Stimulated activated naive CD8-positive, alpha-beta T cell treated with anti-CD3 and anti-CD28 coated beads, Interleukin-15, Interleukin-2, amounts not matched to agents 100 ng/mL and 50 ng/mL, for 24 hours (primary cell): ENCODE measurements around the gene VAPB.

Experiments
- H3K27ac Mint-ChIP-seq: one replicate; pipeline ENCODE4 v1.8.0; 2021; ENCODE audit warnings: mild to moderate bottlenecking, mixed read lengths
- H3K27me3 Mint-ChIP-seq: one replicate; pipeline ENCODE4 v1.8.0; 2021; ENCODE audit warnings: mixed read lengths
- H3K36me3 Mint-ChIP-seq: one replicate; pipeline ENCODE4 v1.8.0; 2021; ENCODE audit warnings: low read depth, mixed read lengths
- H3K4me1 Mint-ChIP-seq: one replicate; pipeline ENCODE4 v1.8.0; 2021; ENCODE audit warnings: low read depth, mixed read lengths
- H3K4me3 Mint-ChIP-seq: one replicate; pipeline ENCODE4 v1.8.0; 2021; ENCODE audit warnings: mild to moderate bottlenecking, mixed read lengths
- H3K9me3 Mint-ChIP-seq: one replicate; pipeline ENCODE4 v1.8.0; 2021; ENCODE audit warnings: mixed read lengths

VAPB gene

DNA sequence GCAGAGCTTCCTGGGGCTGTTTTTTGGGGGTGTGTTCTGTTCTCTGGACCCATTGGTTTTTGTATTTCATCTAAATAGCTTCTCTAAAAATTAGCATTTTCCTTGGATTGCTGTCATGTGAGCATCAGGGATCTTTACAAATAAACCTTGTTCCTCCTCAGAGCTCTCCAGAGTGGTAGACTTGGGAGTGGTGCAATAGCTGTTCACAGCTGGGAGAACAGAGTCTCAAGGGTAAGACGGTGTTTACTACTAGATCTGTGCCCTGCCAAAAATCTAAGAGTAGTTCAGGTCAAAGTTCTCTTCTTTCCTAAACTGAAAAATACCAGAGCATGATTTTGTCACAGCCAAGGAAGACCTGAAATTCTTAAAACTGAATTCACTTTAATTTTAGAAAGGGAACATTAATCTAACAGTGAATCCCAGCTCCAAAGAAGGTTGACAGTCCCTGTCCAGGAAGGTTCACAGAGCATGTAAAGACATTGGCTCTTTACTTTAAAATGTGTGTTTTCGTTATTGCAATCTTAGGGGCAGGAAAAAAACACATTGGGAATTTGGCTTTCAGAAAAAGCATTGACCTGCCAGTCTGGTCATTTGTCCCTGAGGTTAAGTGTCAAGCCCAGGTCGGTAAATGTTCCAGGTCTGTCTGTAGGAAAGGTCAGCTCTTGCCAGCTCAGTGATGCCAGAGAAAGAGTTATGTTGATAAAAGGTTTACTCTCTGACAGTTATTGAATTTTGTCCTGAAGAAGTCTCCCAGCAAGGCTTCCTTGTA is 43.3 kb downstream of the VAPB start:
- no peak overlapping the region for H3K27ac Mint-ChIP-seq
- no peak overlapping the region for H3K4me3 Mint-ChIP-seq
- H3K4me1 Mint-ChIP-seq, result peaks cover 36% of the 10 kb centered on the region
- H3K27me3 Mint-ChIP-seq, result no peaks in the 10 kb centered on the region
- H3K36me3 Mint-ChIP-seq, result peaks cover 41% of the 10 kb centered on the region
- H3K9me3 Mint-ChIP-seq, result no peaks in the 10 kb centered on the region

DNA sequence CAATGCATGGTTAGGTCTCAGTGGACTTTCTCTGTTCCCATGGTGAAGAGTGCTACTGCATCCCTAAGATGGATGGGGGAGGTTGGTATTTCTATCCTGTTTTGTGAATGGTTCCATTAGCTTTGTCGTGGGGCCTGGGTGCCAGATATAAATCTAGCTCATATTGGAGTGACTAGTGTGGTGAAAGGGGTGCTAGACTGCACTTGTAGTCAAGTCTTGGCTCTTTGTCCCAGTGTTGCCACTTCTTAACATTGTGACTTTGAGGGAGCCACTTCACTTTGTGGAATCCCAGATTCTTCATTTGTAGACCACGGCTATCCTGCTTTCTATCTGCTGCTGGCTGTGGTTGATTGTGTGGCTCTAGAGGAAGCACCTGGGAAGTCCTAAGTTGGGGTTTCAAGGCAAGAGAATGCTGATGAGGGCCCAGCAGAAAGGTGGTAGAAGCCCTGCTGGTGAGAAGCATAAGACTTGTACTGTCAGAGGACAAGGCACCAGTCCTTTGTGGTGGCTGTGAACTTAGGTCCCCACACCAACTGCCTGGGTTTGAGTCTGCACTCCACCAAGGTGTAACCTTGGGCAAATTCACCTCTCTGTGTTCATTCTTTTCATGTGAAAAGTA is 44.1 kb downstream of the VAPB start:
- Mint-ChIP-seq H3K27me3 (no peaks in the 10 kb centered on the region), H3K9me3 (no peaks in the 10 kb centered on the region), H3K36me3 (peaks cover 47% of the 10 kb centered on the region), H3K4me3 (no peak overlapping the region), H3K27ac (no peak overlapping the region), H3K4me1 (peaks cover 43% of the 10 kb centered on the region)

- Mint-ChIP-seq H3K9me3 (no peaks in the 10 kb centered on the region), H3K4me1 (peaks cover 49% of the 10 kb centered on the region), H3K36me3 (peaks cover 50% of the 10 kb centered on the region), H3K4me3 (no peak overlapping the region), H3K27me3 (no peaks in the 10 kb centered on the region), H3K27ac (no peak overlapping the region)
Observed at GRCh38 chr20:58433759-58434158, 44.7 kb downstream of the VAPB start.

GRCh38 chr20:58434326-58434725 is 45.3 kb downstream of the VAPB start:
- Mint-ChIP-seq H3K9me3 (no peaks in the 10 kb centered on the region), H3K4me1 (peaks cover 52% of the 10 kb centered on the region), H3K36me3 (peaks cover 53% of the 10 kb centered on the region), H3K27me3 (no peaks in the 10 kb centered on the region), H3K27ac (no peak overlapping the region), H3K4me3 (no peak overlapping the region)

- no peaks in the 10 kb centered on the region for H3K9me3 Mint-ChIP-seq
- H3K27me3 Mint-ChIP-seq, result no peaks in the 10 kb centered on the region
- H3K4me1 Mint-ChIP-seq, result peaks cover 59% of the 10 kb centered on the region
- no peak overlapping the region for H3K27ac Mint-ChIP-seq
- no peak overlapping the region for H3K4me3 Mint-ChIP-seq
- H3K36me3 Mint-ChIP-seq, result peaks cover 57% of the 10 kb centered on the region
Observed at GRCh38 chr20:58435237-58435636, 46.2 kb downstream of the VAPB start.

DNA sequence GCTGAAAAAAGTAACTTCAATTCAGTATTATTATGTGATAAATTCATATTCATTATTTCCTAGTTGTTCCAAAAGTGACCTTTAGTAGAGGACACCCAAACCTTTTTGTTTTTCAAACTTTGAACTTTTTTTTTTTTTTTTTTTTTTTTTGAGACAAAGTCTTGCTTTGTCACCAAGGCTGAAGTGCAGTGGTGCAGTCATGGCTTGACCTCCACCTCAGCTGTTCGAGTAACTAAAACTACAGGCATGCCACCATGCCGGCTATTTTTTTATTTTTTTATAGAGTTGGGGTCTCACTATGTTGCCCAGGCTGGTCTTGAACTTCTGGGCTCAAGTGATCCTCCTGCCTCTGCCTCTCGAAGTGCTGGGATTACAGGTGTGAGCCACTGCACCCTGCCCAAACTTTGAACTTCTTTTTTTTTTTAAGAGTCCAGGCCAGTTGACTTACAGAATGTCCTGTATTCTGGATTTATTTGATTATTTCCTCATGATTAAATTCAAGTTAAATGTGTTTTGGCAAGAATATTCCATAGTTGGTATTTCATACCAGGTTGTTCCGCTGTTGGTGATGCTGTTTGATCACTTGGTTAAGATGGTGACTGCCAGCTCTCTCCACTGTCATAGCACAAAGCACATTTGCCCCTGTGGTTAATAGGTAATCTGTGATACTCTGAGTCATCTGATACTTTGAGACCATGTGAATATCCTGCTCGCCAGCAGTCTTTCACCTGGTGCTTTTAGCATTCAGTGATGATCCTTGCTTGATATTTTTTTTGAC is 48.0 kb downstream of the VAPB start:
- H3K27ac Mint-ChIP-seq, result peak overlapping the region; percentile 67
- peaks cover 60% of the 10 kb centered on the region for H3K36me3 Mint-ChIP-seq
- H3K27me3 Mint-ChIP-seq, result no peaks in the 10 kb centered on the region
- H3K4me3 Mint-ChIP-seq, result no peak overlapping the region
- peaks cover 66% of the 10 kb centered on the region for H3K4me1 Mint-ChIP-seq
- no peaks in the 10 kb centered on the region for H3K9me3 Mint-ChIP-seq

DNA sequence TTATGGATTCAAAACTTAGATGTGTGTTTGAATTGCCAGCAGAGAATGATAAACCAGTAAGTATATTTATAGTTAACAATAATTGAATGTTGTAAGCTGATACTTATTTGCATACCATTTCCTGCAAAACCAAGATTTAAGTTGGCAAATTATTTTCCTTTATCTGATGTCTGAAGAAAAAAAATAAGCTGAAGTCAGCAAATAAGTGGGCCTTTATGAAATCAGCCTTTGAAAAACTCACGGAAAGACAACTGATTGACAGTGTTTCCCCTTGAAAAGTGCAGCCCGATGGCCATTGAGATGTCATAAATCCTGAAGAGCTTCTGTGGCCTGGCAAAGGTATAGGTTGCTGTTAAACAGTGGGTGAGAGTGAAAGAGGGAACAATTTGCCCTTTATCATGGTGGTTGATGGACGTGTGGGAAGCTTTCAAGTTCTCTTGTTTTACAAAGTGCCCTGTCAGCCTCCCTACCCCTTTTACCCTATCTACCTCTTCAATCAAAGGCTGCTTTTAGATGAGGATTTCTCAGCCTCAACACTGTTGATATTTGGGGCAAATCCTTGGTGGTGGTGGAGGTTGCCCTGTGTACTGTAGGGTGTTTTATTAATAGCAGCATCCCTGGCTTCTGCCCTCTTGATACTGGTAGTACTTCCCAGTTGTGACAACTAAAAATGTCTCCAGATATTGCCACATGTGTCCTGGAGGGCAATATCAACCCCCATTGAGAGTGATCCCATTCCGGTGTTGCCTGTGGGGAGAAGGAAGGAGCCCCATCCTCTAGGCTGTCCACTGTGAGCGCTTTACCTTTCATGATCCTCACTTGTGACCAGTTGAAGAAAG is 50.2 kb downstream of the VAPB start:
- Mint-ChIP-seq H3K27me3 (no peaks in the 10 kb centered on the region), H3K36me3 (peaks cover 71% of the 10 kb centered on the region), H3K4me3 (peak overlapping the region; percentile 9), H3K4me1 (peaks cover 58% of the 10 kb centered on the region), H3K9me3 (no peaks in the 10 kb centered on the region), H3K27ac (peak overlapping the region; percentile 28)

- H3K36me3 Mint-ChIP-seq, result peaks cover 72% of the 10 kb centered on the region
Observed at GRCh38 chr20:58440021-58440767, 51.2 kb downstream of the VAPB start.

DNA sequence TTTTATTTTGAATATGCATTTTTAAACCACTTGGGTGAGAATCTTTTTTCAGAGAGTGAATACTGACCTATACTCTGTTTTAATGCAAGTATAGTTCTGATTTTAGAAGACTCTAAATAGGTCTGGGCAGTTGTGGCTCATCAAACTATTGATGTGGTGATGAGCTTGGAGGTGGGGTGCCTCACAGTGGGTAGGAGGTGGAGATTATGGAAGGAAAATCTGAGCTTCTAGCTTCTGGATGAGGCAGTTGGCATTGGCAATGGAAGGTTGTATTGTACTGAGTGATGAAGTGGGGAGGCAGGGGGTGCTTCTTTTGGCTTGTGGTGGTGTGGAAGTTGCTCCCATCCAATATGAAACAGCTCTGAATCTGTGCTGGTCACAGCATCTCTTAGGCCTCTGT is 52.7 kb downstream of the VAPB start:
- Mint-ChIP-seq H3K4me3 (no peak overlapping the region), H3K9me3 (no peaks in the 10 kb centered on the region), H3K36me3 (peaks cover 72% of the 10 kb centered on the region), H3K27me3 (no peaks in the 10 kb centered on the region), H3K4me1 (peaks cover 61% of the 10 kb centered on the region), H3K27ac (no peak overlapping the region)

More at GRCh38 chr20:58440021-58440767, 51.2 kb downstream of the VAPB start:
- H3K27me3 Mint-ChIP-seq, result no peaks in the 10 kb centered on the region
- peaks cover 65% of the 10 kb centered on the region for H3K4me1 Mint-ChIP-seq
- H3K27ac Mint-ChIP-seq, result peak overlapping the region; percentile 19
- H3K4me3 Mint-ChIP-seq, result no peak overlapping the region
- no peaks in the 10 kb centered on the region for H3K9me3 Mint-ChIP-seq

DNA sequence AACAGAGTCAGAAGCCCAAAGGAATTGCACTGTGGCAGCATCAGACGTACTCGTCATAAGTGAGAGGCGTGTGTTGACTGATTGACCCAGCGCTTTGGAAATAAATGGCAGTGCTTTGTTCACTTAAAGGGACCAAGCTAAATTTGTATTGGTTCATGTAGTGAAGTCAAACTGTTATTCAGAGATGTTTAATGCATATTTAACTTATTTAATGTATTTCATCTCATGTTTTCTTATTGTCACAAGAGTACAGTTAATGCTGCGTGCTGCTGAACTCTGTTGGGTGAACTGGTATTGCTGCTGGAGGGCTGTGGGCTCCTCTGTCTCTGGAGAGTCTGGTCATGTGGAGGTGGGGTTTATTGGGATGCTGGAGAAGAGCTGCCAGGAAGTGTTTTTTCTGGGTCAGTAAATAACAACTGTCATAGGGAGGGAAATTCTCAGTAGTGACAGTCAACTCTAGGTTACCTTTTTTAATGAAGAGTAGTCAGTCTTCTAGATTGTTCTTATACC is 55.8 kb downstream of the VAPB start:
- Mint-ChIP-seq H3K27ac (peak overlapping the region; percentile 89), H3K4me1 (peaks cover 34% of the 10 kb centered on the region), H3K4me3 (no peak overlapping the region), H3K36me3 (peaks cover 69% of the 10 kb centered on the region), H3K27me3 (no peaks in the 10 kb centered on the region), H3K9me3 (no peaks in the 10 kb centered on the region)

- H3K27me3 Mint-ChIP-seq, result no peaks in the 10 kb centered on the region
- no peaks in the 10 kb centered on the region for H3K9me3 Mint-ChIP-seq
- no peak overlapping the region for H3K4me3 Mint-ChIP-seq
- H3K4me1 Mint-ChIP-seq, result peaks cover 19% of the 10 kb centered on the region
- H3K27ac Mint-ChIP-seq, result no peak overlapping the region
- H3K36me3 Mint-ChIP-seq, result peaks cover 66% of the 10 kb centered on the region
Observed at GRCh38 chr20:58446264-58446959, 57.4 kb downstream of the VAPB start.

DNA sequence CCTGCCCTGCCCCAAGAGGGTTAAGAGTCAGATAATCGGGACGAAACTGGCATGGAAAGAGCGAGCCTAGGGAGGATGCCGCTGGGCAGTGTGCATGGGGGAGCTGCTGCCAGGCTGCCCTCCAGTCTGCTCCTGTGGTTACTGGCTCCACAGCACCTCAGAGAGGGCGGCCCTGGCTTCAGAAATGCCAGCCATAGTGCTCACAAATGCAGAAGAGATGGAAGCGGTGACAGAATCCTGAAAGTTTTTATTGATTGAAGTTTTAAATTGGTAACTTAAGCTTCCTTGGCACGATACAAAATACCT is 57.9 kb downstream of the VAPB start:
- peaks cover 61% of the 10 kb centered on the region for H3K36me3 Mint-ChIP-seq
- no peaks in the 10 kb centered on the region for H3K9me3 Mint-ChIP-seq
- peaks cover 14% of the 10 kb centered on the region for H3K4me1 Mint-ChIP-seq
- H3K4me3 Mint-ChIP-seq, result no peak overlapping the region
- no peaks in the 10 kb centered on the region for H3K27me3 Mint-ChIP-seq
- H3K27ac Mint-ChIP-seq, result no peak overlapping the region

GRCh38 chr20:58447511-58448391 is 58.7 kb downstream of the VAPB start:
- no peaks in the 10 kb centered on the region for H3K9me3 Mint-ChIP-seq
- no peak overlapping the region for H3K27ac Mint-ChIP-seq
- peaks cover 55% of the 10 kb centered on the region for H3K36me3 Mint-ChIP-seq
- H3K4me1 Mint-ChIP-seq, result peaks cover 13% of the 10 kb centered on the region
- no peaks in the 10 kb centered on the region for H3K27me3 Mint-ChIP-seq
- H3K4me3 Mint-ChIP-seq, result no peak overlapping the region
